ENCODE data around the gene DNAJA1.

Gene DNAJA1

DNA sequence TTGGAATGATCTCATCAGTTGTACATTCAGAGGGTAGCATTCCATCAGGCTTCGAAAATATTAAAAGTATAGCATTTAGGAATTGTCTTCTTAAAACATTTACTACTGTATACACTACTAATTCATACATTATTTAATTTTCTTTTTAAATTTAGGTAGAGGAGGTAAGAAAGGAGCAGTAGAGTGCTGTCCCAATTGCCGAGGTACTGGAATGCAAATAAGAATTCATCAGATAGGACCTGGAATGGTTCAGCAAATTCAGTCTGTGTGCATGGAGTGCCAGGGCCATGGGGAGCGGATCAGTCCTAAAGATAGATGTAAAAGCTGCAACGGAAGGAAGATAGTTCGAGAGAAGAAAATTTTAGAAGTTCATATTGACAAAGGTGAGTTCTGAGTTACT is 5.2 kb downstream of the DNAJA1 start:
- peaks cover 82% of the 10 kb centered on the region for H3K36me3 Mint-ChIP-seq (ENCODE audit: low read depth)
- H3K4me1 Mint-ChIP-seq = peaks cover 38% of the 10 kb centered on the region
- no peak overlapping the region for H3K4me3 Mint-ChIP-seq
- no peak overlapping the region for H3K27ac Mint-ChIP-seq
- peaks cover 5% of the 10 kb centered on the region for H3K27me3 Mint-ChIP-seq (ENCODE audit: low read depth, poor library complexity)
- DNase-seq = no peak
- TF ChIP-seq, protein P1, sequence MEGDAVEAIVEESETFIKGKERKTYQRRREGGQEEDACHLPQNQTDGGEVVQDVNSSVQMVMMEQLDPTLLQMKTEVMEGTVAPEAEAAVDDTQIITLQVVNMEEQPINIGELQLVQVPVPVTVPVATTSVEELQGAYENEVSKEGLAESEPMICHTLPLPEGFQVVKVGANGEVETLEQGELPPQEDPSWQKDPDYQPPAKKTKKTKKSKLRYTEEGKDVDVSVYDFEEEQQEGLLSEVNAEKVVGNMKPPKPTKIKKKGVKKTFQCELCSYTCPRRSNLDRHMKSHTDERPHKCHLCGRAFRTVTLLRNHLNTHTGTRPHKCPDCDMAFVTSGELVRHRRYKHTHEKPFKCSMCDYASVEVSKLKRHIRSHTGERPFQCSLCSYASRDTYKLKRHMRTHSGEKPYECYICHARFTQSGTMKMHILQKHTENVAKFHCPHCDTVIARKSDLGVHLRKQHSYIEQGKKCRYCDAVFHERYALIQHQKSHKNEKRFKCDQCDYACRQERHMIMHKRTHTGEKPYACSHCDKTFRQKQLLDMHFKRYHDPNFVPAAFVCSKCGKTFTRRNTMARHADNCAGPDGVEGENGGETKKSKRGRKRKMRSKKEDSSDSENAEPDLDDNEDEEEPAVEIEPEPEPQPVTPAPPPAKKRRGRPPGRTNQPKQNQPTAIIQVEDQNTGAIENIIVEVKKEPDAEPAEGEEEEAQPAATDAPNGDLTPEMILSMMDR (IDR thresholded peaks at IDR 0.05) = no peak
- H3K9me3 Mint-ChIP-seq = no peaks in the 10 kb centered on the region

DNA sequence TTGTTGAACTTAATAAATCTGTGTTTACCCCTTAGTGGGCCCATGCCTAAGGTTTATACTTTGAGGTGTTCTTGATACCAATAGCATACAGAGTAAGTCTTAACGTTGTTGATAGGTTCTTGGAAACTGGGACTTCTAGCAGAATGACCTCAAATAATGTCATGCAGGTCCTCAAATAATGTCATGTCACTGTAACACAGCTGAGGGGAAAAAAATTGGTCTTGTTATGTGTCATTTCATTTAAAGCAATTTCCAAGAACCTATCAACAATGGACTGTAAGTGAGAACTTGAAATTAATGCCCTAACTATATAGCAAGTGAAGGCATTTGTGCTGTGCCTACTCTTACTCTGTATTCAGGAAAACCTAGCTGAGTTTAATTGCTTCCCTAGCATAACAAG is 7.2 kb downstream of the DNAJA1 start:
- no peak for DNase-seq
- no peak overlapping the region for H3K4me3 Mint-ChIP-seq
- no peaks in the 10 kb centered on the region for H3K9me3 Mint-ChIP-seq
- no peak overlapping the region for H3K27ac Mint-ChIP-seq
- H3K36me3 Mint-ChIP-seq (ENCODE audit: low read depth) = peaks cover 85% of the 10 kb centered on the region
- TF ChIP-seq, protein P1 (IDR thresholded peaks at IDR 0.05) = no peak
- H3K27me3 Mint-ChIP-seq (ENCODE audit: low read depth, poor library complexity) = no peaks in the 10 kb centered on the region
- H3K4me1 Mint-ChIP-seq = peaks cover 22% of the 10 kb centered on the region

- Mint-ChIP-seq H3K27ac (no peak overlapping the region), H3K36me3 (ENCODE audit: low read depth) (peaks cover 88% of the 10 kb centered on the region), H3K4me3 (no peak overlapping the region), H3K9me3 (no peaks in the 10 kb centered on the region), H3K4me1 (peaks cover 19% of the 10 kb centered on the region), H3K27me3 (ENCODE audit: low read depth, poor library complexity) (no peaks in the 10 kb centered on the region)
- no peak for DNase-seq
- TF ChIP-seq, protein P1 (IDR thresholded peaks at IDR 0.05) = no peak
Measured at GRCh38 chr9:33032865-33033264, 7.8 kb downstream of the DNAJA1 start.

GRCh38 chr9:33040792-33041431 is 15.8 kb downstream of the DNAJA1 start:
- Mint-ChIP-seq H3K27ac (peak overlapping the region; percentile 54), H3K36me3 (ENCODE audit: low read depth) (peaks cover 31% of the 10 kb centered on the region), H3K4me1 (peaks cover 19% of the 10 kb centered on the region), H3K9me3 (no peaks in the 10 kb centered on the region), H3K27me3 (ENCODE audit: low read depth, poor library complexity) (peaks cover 3% of the 10 kb centered on the region), H3K4me3 (no peak overlapping the region)
- TF ChIP-seq, protein P1 (IDR thresholded peaks at IDR 0.05) = no peak
- no peak for DNase-seq

GRCh38 chr9:33041432-33042188 is 16.5 kb downstream of the DNAJA1 start:
- TF ChIP-seq, protein P1 (IDR thresholded peaks at IDR 0.05) = no peak
- peaks cover 3% of the 10 kb centered on the region for H3K27me3 Mint-ChIP-seq (ENCODE audit: low read depth, poor library complexity)
- H3K9me3 Mint-ChIP-seq = no peaks in the 10 kb centered on the region
- H3K4me1 Mint-ChIP-seq = peaks cover 19% of the 10 kb centered on the region
- peak overlapping the region; percentile 54 for H3K27ac Mint-ChIP-seq
- DNase-seq = no peak
- H3K36me3 Mint-ChIP-seq (ENCODE audit: low read depth) = peaks cover 29% of the 10 kb centered on the region
- H3K4me3 Mint-ChIP-seq = no peak overlapping the region

Measured in nephron progenitor cell (in vitro differentiated cells).